DMS 273 (cell line): ENCODE results near the gene C1orf115.
A peak's percentile ranks its signal among the peaks of the same experiment; 100 is the strongest.
"Not testable (repeated sequence)": the region's sequence is repeated elsewhere in the genome, so short reads cannot be mapped to it uniquely, and the experiment has no call there.

Experiments used
- DNase-seq: peaks from one replicate; lab custom pipeline; 2025; ENCODE audit not compliant: unreplicated experiment; lab: John Stamatoyannopoulos, UW

C1orf115 gene

GRCh38 chr1:220690140-220691052 lies at the start of gene C1orf115:
C1orf115 (plus strand) TSS chr1:220690363; CDS start chr1:220690403, 40 bp downstream.
- DNase-seq = peak; percentile 93

GRCh38 chr1:220642285-220642684 lies 47.9 kb upstream of the C1orf115 start:
- no peak for DNase-seq

GRCh38 chr1:220652995-220653394 lies 37.2 kb upstream of the C1orf115 start:
- peak; percentile 98 for DNase-seq

DNA sequence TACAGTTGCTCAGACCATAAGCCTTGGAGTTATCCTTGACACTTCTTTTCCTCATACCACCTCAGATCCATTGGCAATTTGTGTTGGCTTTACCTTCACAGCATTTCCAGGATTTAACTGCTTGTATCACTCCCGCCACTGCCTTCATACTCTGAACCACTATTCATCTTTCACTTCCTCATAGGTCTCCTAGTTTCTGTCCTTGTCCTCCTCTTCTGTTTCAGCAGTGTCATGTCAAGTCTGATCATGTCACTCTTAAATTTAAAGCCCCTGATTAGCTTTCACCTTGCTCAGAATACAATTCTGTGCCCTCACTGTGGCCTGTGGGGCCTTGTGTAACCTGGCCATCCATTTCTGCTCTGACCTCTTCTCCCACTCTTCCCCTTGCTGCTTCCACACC lies 34.7 kb upstream of the C1orf115 start:
- no peak for DNase-seq

- DNase-seq = peak; percentile 92
Observed at GRCh38 chr1:220655961-220656740, 34.0 kb upstream of the C1orf115 start.

DNA sequence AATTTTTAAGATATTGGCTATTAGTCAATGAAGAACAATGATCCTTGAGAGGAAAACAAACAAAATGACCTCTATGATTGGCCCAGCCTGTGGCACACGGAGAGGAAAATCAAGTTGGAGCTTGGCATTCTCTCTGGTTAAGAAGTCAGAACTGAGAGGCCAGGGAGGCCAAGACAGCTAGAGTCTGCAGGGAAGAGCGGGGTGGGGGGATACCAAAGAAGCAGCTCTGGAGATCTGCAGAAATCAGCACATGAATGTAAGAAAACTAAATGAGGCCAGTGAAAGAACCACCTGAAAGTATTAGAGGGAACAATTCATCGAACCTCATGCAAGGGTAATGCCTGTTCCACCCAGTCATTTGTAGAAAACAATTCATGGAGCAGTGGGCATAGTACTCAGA lies 23.8 kb upstream of the C1orf115 start:
- no peak for DNase-seq

DNA sequence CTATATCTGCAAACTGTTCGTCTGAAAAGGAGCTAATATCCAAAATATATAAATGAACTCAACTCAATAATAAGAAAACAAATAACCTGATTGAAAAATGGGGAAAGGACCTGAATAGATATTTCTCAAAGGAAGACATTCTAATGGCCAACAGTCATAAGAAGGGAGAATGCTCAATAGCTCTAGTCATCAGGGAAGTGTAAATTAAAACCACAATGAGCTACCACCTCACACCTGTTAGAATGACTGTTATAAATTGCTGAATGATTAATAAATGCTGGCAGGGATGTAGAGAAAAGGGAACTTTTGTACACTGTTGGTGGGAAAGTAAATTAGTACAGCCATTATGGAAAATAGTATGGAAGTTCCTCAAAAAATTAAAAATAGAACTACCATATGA lies 21.2 kb upstream of the C1orf115 start:
- DNase-seq = no peak

DNA sequence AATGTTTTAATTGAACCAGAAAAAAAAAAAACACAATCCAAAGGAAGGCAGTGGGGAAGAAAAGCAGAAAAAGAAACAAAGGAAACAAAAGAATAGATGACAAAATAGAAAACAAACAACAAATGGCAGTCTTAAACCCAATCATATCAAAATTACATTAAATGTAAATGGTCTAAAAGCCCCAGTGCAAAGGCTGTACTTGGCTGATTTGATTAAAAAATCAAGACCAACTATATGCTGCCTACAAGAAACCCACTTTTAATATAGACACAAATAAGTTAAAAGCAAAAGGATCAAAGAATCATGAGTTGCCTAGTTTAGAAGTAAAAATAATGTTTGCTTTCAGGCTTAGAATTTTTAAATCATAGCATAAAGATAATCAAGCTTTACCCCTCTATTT lies 19.8 kb upstream of the C1orf115 start:
- DNase-seq = no peak

GRCh38 chr1:220673921-220674320 lies 16.2 kb upstream of the C1orf115 start:
- DNase-seq = no peak

DNA sequence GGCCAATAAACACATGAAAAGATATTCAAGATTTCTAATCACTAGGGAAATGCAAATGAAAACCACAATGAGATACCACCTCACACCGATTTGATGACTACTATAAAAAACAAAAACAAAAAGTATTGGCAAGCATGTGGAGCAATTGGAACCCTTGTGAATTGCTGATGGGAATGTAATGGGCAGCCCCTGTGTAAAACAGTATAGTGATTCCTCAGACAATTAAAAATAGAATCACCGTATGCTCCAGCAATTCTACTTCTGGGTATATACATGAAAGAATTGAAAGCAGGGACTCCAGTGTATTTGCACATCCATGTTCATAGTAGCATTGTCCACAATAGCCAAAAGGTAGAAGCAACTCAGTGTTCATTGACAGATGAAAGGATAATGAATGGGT lies 12.9 kb upstream of the C1orf115 start:
- DNase-seq = no peak

DNA sequence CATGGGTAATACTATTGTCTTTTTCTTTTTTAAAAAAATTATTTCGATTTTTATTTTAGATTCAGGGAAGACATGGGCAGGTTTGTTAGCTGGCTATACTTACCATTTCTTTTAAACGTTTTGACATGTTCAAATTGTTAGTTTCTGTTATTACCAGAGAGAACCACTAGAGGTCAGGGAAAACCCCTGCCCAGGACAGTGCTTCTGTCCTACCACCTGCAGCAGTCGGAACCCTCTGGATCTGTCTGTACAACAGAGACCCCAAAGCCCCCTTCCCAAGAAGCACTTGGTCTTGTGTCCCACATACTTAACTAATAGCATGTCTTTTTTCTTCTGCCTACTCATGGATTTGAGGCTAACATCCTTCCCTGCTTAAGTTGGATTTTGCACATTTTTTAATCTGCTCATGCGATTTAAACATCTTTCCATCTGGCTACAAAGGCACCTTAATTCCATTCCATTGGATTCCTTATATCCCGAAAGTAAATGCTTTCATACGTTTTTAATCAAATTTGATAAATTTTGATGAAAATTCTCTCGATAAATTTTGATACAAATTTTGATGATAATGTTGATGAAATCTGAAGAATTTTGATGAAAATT lies 10.0 kb upstream of the C1orf115 start:
- peak; percentile 72 for DNase-seq

- no peak for DNase-seq
Observed at GRCh38 chr1:220681220-220681880, 8.8 kb upstream of the C1orf115 start.

DNA sequence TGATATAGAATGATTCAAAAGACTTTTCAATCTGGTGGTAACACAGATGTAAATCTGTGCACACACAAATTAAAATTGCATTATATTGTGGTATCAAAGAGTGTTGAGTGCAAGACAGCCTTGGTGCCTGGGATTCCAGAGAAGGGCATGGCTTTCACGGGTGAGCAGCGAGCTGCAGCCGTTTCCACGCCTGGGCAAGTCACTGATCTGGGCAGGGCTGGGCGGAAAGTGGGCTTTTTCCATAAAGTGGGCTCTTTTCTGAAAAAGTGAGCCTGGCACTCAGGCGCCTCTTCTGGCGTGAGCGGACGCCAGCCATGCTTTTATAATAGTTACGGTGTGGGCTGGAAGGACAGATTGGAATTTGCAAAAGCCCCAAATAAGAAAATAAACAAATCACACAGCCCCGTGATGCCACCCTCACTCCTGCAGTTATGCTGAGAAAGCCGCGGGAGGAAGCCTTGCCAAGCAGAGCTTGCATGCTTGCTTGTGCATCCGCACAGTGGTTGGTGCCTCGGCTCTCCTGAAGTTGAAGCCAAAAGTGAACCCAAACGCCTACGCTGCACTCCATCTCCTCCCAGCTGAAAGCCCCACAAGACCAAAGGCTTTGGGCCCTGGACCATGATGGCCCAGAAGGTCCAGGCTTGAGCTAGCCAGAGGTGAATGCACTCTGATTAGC lies 7.1 kb upstream of the C1orf115 start:
- no peak for DNase-seq

DNA sequence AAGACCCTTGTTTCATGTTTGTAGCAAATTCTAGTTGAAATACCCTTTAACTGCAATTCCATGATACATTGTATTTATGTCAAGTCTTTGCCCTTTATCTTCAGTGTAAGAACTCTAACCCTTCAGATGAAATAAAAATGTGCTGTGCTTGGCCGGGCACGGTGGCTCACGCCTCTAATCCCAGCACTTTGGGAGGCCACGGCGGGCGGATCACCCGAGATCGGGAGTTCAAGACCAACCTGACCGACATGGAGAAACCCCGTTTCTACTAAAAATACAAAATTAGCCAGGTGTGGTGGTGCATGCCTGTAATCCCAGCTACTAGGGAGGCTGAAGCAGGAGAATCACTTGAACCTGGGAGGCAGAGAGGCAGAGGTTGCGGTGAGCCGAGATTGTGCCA lies 6.4 kb upstream of the C1orf115 start:
- not testable (repeated sequence) for DNase-seq

DNA sequence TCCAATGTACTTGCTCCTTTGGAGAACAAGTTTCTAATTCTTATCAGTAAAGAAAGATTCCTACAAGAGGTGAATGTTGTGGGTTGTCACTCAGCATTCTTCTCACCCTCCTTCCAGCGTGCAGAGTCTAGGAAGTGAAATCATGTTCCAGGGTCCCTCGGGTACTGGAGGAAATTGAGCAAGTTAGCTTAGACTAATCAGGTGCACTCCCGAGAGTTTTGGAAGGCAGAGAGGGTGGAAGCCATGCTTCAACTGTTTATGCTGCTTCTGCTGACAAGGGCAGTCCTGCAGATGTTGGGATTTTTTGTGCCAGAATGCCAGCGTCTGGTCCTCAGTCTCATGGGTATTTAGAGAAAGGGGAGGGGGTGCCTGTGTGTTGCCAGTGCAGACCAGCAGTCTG lies 5.3 kb upstream of the C1orf115 start:
- peak; percentile 66 for DNase-seq

GRCh38 chr1:220685879-220686278 lies 4.3 kb upstream of the C1orf115 start:
- DNase-seq = peak; percentile 19

DNA sequence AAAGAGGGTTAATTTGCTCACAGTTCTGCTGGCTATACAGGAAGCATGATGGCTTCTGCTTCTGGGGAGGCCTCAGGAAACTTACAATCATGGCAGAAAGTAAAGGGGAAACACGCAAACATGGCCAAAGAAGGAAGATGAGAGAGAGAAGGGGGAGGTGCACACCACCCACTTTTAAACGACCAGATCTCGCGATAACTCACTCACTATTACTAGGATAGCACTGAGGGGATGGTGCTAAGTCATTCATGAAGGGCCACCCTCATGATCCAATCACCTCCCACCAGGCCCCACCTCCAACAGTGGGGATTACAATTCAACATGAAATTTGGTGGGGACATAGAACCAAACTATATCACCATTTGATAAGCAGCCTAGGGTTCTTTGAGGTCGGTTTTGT lies 2.4 kb upstream of the C1orf115 start:
- DNase-seq = no peak

DNA sequence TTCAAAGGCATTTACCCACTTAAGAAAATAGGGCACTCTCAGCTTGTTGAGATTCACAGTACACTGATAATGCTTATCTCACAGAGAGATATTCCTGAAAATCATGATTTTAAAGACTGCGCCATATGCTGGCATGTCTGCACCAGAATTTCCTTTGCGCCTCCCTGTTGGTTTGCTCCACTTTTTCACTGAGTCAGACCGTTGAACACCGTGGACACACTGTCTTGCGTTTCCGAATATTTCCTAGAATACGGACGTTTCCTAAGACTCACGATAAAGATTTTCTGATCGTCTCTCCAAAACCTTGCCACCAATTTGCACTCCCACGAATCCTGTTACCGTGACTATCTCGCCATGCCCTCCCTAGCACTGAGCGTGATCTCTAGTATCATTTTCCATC lies 497 bp upstream of the C1orf115 start:
- DNase-seq = no peak

DNA sequence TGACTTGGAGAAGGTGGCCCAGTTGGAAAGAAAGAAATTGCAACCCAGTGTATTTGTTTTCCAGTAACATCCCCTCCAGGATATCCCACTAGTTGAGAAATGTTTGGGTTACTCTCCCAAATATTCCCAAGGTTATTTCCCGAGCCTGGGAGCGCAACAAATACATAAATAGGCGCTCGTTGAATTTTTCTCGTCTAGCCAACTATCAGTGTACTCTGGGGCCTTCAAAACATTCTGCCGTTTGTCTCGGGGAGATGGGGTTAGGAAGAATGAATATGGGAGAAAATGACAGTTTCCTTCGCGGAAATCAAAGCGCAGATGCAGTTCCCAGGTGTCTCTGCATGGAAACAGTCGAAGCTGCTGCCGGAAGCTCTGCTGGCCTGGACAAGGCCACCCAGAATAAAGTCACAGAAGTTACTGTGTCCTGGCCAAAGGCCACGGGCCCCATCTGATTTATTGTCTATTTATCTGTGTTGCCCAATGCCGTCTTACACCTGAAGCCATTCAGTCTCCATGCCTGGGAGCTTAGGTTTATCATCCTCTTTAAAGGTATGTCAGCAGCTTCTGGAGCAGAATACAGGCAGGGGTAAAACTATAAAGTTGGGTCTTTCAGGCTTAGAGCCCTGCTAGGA lies 1.0 kb downstream of the C1orf115 start:
- DNase-seq = no peak
